A204.1 (cell line): ENCODE results near the gene HES4.
"Not testable (repeated sequence)": the region's sequence is repeated elsewhere in the genome, so short reads cannot be mapped to it uniquely, and the experiment has no call there.

ENCODE experiments used
- FAIRE-seq: peaks from 2 replicates; lab custom pipeline; 2012; peaks lifted over from hg19 to GRCh38; lab: Jason Lieb, UNC

Gene HES4

GRCh38 chr1:1017397-1018320 lies 17.8 kb upstream of the HES4 start:
- not testable (repeated sequence) for FAIRE-seq

- no peak for FAIRE-seq
These were observed 15.1 kb upstream of the HES4 start for GRCh38 chr1:1014799-1015681.

GRCh38 chr1:1013922-1014648 lies 14.2 kb upstream of the HES4 start:
- no peak for FAIRE-seq

- peak; percentile 78 for FAIRE-seq
These were observed 13.4 kb upstream of the HES4 start, which contains the start of gene ISG15 for GRCh38 chr1:1013105-1013921. ISG15 (plus strand) TSS chr1:1013497; CDS start chr1:1013574, 77 bp downstream.

- FAIRE-seq, result not testable (repeated sequence)
These were observed 12.8 kb upstream of the HES4 start for GRCh38 chr1:1012736-1013104.

- FAIRE-seq, result no peak
These were observed 11.6 kb upstream of the HES4 start for GRCh38 chr1:1011396-1011949.

GRCh38 chr1:1010131-1010530 lies 10.2 kb upstream of the HES4 start:
- not testable (repeated sequence) for FAIRE-seq

GRCh38 chr1:1006305-1007159 lies 6.6 kb upstream of the HES4 start:
- FAIRE-seq, result no peak

GRCh38 chr1:1005774-1006304 lies 5.9 kb upstream of the HES4 start:
- FAIRE-seq, result no peak

GRCh38 chr1:1004780-1005697 lies 5.1 kb upstream of the HES4 start:
- no peak for FAIRE-seq

GRCh38 chr1:1004420-1004779 lies 4.5 kb upstream of the HES4 start:
- no peak for FAIRE-seq

- no peak for FAIRE-seq
These were observed 3.9 kb upstream of the HES4 start for GRCh38 chr1:1003618-1004419.

- no peak for FAIRE-seq
These were observed 1.3 kb upstream of the HES4 start for GRCh38 chr1:1001057-1001783.

- FAIRE-seq, result no peak
These were observed 610 bp upstream of the HES4 start for GRCh38 chr1:1000357-1001056.

- FAIRE-seq, result no peak
These were observed 737 bp downstream of the HES4 start for GRCh38 chr1:998995-999724.

- no peak for FAIRE-seq
These were observed 1.2 kb downstream of the HES4 start for GRCh38 chr1:998745-998994.
